Duodenal mucosa (tissue), 2 donors: ENCODE data around the gene VAPB.

Experiments used
- H3K27ac ChIP-seq: one replicate; pipeline ENCODE4 v1.7.0; 2013; ENCODE audit warnings: low read depth, low read length
- H3K27me3 ChIP-seq, 2 donors: one replicate each; pipeline ENCODE4 v1.7.0; 2013; ENCODE audit warnings: low read length in 2 of 2, control low read depth in 1 of 2; ENCODE audit not compliant: insufficient read depth in 2 of 2, control insufficient read depth in 1 of 2
- H3K36me3 ChIP-seq, 2 donors: one replicate each; pipeline ENCODE4 v1.7.0; 2013; ENCODE audit warnings: low read length in 2 of 2, control low read depth in 1 of 2; ENCODE audit not compliant: insufficient read depth in 2 of 2, control insufficient read depth in 1 of 2
- H3K4me1 ChIP-seq, 2 donors: one replicate each; pipeline ENCODE4 v1.7.0; 2013; ENCODE audit warnings: low read length in 2 of 2, control low read depth in 1 of 2; ENCODE audit not compliant: insufficient read depth in 2 of 2, control insufficient read depth in 1 of 2
- H3K4me3 ChIP-seq, 2 donors: one replicate each; pipeline ENCODE4 v1.7.0; 2013; ENCODE audit warnings: low read length in 2 of 2, low read depth in 1 of 2
- H3K9ac ChIP-seq, 2 donors: one replicate each; pipeline ENCODE4 v1.7.0; 2013; ENCODE audit warnings: low read length in 2 of 2, low read depth in 1 of 2
- H3K9me3 ChIP-seq, 2 donors: one replicate each; pipeline ENCODE4 v1.7.0; 2013; ENCODE audit warnings: low read length in 2 of 2, control low read depth in 1 of 2; ENCODE audit not compliant: control insufficient read depth in 1 of 2

VAPB gene

DNA sequence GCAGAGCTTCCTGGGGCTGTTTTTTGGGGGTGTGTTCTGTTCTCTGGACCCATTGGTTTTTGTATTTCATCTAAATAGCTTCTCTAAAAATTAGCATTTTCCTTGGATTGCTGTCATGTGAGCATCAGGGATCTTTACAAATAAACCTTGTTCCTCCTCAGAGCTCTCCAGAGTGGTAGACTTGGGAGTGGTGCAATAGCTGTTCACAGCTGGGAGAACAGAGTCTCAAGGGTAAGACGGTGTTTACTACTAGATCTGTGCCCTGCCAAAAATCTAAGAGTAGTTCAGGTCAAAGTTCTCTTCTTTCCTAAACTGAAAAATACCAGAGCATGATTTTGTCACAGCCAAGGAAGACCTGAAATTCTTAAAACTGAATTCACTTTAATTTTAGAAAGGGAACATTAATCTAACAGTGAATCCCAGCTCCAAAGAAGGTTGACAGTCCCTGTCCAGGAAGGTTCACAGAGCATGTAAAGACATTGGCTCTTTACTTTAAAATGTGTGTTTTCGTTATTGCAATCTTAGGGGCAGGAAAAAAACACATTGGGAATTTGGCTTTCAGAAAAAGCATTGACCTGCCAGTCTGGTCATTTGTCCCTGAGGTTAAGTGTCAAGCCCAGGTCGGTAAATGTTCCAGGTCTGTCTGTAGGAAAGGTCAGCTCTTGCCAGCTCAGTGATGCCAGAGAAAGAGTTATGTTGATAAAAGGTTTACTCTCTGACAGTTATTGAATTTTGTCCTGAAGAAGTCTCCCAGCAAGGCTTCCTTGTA lies 43.3 kb downstream of the VAPB start:
- H3K9me3 ChIP-seq, result no peaks in the 10 kb centered on the region
- H3K9ac ChIP-seq, result no peak overlapping the region
- no peaks in the 10 kb centered on the region for H3K27me3 ChIP-seq
- peaks cover 7 to 9% of the 10 kb centered on the region in 2 donors for H3K36me3 ChIP-seq
- H3K4me1 ChIP-seq, result peaks cover 19 to 33% of the 10 kb centered on the region in 2 donors
- no peak overlapping the region for H3K27ac ChIP-seq
- H3K4me3 ChIP-seq, result no peak overlapping the region

- Histone ChIP-seq H3K27ac (no peak overlapping the region), H3K4me3 (no peak overlapping the region), H3K4me1 (peaks cover 25 to 39% of the 10 kb centered on the region in 2 donors), H3K9ac (no peak overlapping the region), H3K36me3 (peaks cover 4 to 8% of the 10 kb centered on the region in 2 donors), H3K27me3 (no peaks in the 10 kb centered on the region), H3K9me3 (no peaks in the 10 kb centered on the region)
Measured at GRCh38 chr20:58433029-58433647, 44.1 kb downstream of the VAPB start.

DNA sequence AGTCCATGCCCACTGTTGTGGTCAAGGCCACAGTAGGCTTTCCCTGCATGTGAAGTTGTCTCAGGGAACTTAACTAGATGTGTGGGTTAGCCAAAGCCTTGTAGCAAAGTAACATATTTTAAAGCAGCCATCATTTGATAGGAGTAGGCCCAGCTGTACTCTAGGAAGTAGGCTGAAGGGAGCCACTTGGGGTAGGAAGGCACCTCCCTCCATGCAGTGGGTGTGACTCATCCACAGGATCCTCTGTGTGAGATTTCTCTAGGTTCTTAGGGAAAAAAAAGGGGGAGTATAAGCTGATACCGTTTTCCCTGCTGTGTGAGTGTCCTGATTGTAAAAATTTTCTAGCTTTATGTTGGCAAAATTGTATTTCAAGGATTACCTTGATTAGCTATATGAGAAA lies 44.7 kb downstream of the VAPB start:
- Histone ChIP-seq H3K27me3 (no peaks in the 10 kb centered on the region), H3K36me3 (peaks cover 3 to 13% of the 10 kb centered on the region in 2 donors), H3K4me3 (no peak overlapping the region), H3K27ac (no peak overlapping the region), H3K9ac (no peak overlapping the region), H3K9me3 (no peaks in the 10 kb centered on the region), H3K4me1 (peaks cover 25 to 39% of the 10 kb centered on the region in 2 donors)

- Histone ChIP-seq H3K4me1 (peaks cover 25 to 39% of the 10 kb centered on the region in 2 donors), H3K27ac (no peak overlapping the region), H3K27me3 (no peaks in the 10 kb centered on the region), H3K9me3 (no peaks in the 10 kb centered on the region), H3K4me3 (no peak overlapping the region), H3K9ac (no peak overlapping the region), H3K36me3 (peaks cover 3 to 14% of the 10 kb centered on the region in 2 donors)
Measured at GRCh38 chr20:58434326-58434725, 45.3 kb downstream of the VAPB start.

DNA sequence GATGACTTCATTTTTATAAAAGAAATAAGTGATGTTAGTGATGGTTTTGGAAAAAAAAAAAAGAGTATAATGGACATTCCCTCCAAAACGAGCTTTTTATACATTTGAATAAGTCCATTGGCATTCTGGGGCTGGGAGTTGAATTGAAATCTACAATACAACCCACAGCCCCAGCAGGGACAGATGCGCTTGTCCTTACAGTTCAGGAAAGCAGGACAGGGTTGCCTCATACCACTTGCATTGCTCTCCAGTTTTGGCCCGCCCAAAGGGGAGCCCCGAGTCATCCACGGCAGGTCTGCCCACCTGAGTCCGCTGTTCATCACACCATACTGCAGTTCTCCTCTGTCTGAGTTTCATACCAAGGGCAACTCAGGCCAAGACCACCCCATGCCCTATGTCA lies 46.2 kb downstream of the VAPB start:
- H3K27me3 ChIP-seq, result no peaks in the 10 kb centered on the region
- H3K9ac ChIP-seq, result no peak overlapping the region
- H3K9me3 ChIP-seq, result no peaks in the 10 kb centered on the region
- no peak overlapping the region for H3K4me3 ChIP-seq
- peaks cover 25 to 39% of the 10 kb centered on the region in 2 donors for H3K4me1 ChIP-seq
- peaks cover 5 to 17% of the 10 kb centered on the region in 2 donors for H3K36me3 ChIP-seq
- H3K27ac ChIP-seq, result no peak overlapping the region

DNA sequence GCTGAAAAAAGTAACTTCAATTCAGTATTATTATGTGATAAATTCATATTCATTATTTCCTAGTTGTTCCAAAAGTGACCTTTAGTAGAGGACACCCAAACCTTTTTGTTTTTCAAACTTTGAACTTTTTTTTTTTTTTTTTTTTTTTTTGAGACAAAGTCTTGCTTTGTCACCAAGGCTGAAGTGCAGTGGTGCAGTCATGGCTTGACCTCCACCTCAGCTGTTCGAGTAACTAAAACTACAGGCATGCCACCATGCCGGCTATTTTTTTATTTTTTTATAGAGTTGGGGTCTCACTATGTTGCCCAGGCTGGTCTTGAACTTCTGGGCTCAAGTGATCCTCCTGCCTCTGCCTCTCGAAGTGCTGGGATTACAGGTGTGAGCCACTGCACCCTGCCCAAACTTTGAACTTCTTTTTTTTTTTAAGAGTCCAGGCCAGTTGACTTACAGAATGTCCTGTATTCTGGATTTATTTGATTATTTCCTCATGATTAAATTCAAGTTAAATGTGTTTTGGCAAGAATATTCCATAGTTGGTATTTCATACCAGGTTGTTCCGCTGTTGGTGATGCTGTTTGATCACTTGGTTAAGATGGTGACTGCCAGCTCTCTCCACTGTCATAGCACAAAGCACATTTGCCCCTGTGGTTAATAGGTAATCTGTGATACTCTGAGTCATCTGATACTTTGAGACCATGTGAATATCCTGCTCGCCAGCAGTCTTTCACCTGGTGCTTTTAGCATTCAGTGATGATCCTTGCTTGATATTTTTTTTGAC lies 48.0 kb downstream of the VAPB start:
- Histone ChIP-seq H3K4me3 (no peak overlapping the region), H3K4me1 (peaks cover 25 to 35% of the 10 kb centered on the region in 2 donors), H3K9ac (no peak overlapping the region), H3K9me3 (no peaks in the 10 kb centered on the region), H3K27me3 (no peaks in the 10 kb centered on the region), H3K36me3 (peaks cover 9 to 31% of the 10 kb centered on the region in 2 donors), H3K27ac (no peak overlapping the region)

DNA sequence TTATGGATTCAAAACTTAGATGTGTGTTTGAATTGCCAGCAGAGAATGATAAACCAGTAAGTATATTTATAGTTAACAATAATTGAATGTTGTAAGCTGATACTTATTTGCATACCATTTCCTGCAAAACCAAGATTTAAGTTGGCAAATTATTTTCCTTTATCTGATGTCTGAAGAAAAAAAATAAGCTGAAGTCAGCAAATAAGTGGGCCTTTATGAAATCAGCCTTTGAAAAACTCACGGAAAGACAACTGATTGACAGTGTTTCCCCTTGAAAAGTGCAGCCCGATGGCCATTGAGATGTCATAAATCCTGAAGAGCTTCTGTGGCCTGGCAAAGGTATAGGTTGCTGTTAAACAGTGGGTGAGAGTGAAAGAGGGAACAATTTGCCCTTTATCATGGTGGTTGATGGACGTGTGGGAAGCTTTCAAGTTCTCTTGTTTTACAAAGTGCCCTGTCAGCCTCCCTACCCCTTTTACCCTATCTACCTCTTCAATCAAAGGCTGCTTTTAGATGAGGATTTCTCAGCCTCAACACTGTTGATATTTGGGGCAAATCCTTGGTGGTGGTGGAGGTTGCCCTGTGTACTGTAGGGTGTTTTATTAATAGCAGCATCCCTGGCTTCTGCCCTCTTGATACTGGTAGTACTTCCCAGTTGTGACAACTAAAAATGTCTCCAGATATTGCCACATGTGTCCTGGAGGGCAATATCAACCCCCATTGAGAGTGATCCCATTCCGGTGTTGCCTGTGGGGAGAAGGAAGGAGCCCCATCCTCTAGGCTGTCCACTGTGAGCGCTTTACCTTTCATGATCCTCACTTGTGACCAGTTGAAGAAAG lies 50.2 kb downstream of the VAPB start:
- Histone ChIP-seq H3K9ac (no peak overlapping the region), H3K9me3 (no peaks in the 10 kb centered on the region), H3K4me1 (peaks cover 10 to 15% of the 10 kb centered on the region in 2 donors), H3K4me3 (no peak overlapping the region), H3K27ac (no peak overlapping the region), H3K27me3 (no peaks in the 10 kb centered on the region), H3K36me3 (peaks cover 17 to 38% of the 10 kb centered on the region in 2 donors)

DNA sequence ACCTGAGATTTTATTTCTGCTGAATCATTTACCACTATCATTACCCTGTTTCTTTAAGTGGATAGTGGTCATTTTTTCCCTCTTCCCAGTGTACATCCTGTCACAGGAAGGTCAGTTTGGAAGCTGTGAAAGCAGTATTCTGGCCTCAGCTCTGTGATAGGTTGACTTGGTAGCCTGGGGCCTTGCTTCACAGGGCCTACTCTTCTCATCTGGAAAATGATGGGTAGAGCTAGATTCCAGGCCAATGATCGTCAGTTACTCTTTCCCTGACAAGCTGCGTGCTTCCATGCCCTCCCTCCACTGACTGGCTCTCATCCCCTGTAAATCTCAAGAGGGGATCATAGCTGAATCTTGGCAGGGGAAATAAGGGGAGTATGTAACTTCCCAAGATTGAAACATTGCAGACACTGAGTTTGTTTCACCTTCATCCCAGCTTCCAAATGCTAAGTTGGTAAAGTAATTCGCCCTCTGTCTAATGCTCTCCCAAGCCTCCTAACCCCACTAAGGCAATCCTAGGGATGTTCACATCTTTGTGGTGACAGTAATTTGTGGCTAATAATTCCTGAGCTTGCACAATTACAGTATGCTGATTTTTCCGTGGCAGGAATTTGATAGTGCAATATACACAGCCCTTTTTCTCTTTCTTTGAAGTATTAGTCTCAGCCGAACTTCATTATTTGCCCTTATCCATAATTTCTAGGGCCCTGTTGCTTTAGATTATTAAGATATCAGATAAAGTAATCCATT lies 51.2 kb downstream of the VAPB start:
- Histone ChIP-seq H3K27me3 (no peaks in the 10 kb centered on the region), H3K9ac (no peak overlapping the region), H3K36me3 (peaks cover 24 to 48% of the 10 kb centered on the region in 2 donors), H3K4me1 (peaks cover 8 to 9% of the 10 kb centered on the region in 2 donors), H3K9me3 (no peaks in the 10 kb centered on the region), H3K27ac (no peak overlapping the region), H3K4me3 (no peak overlapping the region)

GRCh38 chr20:58441723-58442122 lies 52.7 kb downstream of the VAPB start:
- Histone ChIP-seq H3K9me3 (no peaks in the 10 kb centered on the region), H3K36me3 (peaks cover 22 to 56% of the 10 kb centered on the region in 2 donors), H3K4me3 (no peak overlapping the region), H3K27ac (no peak overlapping the region), H3K27me3 (no peaks in the 10 kb centered on the region), H3K9ac (no peak overlapping the region), H3K4me1 (peaks cover 8 to 9% of the 10 kb centered on the region in 2 donors)
